ENCODE data around the gene SLC35B2. TPM values are rescaled to one million over a fixed set of nuclear protein-coding genes. Genes with fewer than 3 reads are reported as not detected.

Gene SLC35B2
- total and polyA plus RNA-seq, 10 of the 15 experiments (the other 5 are each of a cell fraction or from before 2014, with no cell fraction given) = 11.3 to 45.4 (median 33.8) TPM

- DNase-seq (ENCODE audit: low read depth, low spot score) (no peak), FAIRE-seq (no peak), ATAC-seq (no peak)
- ChIA-PET SMC1A (ENCODE audit: uncharacterized antibody, unreplicated experiment) (interaction anchor here (0.6 to 4.2 kb wide), 7 partner anchors 8 to 72 kb away, joined by 3 to 25 read pairs (median 3); partner anchors contain the start of gene SLC35B2), CTCF (interaction anchor here (1.2 to 7.7 kb wide), 6 partner anchors 8 to 155 kb away, joined by 3 to 39 read pairs (median 27); partner anchors contain the start of genes SLC29A1 and SLC35B2), RAD21 (ENCODE audit: unreplicated experiment) (interaction anchor here (0.6 to 1.4 kb wide), 3 partner anchors 14 to 190 kb away, joined by 3 to 6 read pairs (median 3); no protein-coding TSS in a partner anchor), POLR2A (interaction anchor here (0.5 to 6.3 kb wide), 4 partner anchors 9 to 27 kb away, joined by 5 to 131 read pairs (median 34); partner anchors contain the start of genes SLC29A1 and SLC35B2)
- in situ Hi-C loops (cut with MboI) = no loop called here
- intact Hi-C loops (cut with micrococcal nuclease; ENCODE audit: unreplicated experiment) = no loop called here
- peaks cover 7% of the 10 kb centered on the region; the same call in 1 of the 2 replicates for H3K4me1 ChIP-seq (ENCODE audit: control insufficient read depth, insufficient read depth, low read length)
- H3K4me3 ChIP-seq = peak overlapping the region; percentile 95
- H3K9ac ChIP-seq (ENCODE audit: control insufficient read depth, insufficient read depth, low read length) = peak overlapping the region; percentile 100
- H2AFZ ChIP-seq (ENCODE audit: control insufficient read depth, low read depth, low read length) = no peak overlapping the region
- peaks cover 11% of the 10 kb centered on the region; the same call in 1 of the 2 replicates for H4K20me1 ChIP-seq (ENCODE audit: control insufficient read depth, insufficient read depth)
- no peak for TF ChIP-seq ELK1 (IDR thresholded peaks at IDR 0.05; ENCODE audit: low read depth, low read length)
- TF ChIP-seq POLR2A (IDR thresholded peaks at IDR 0.05; ENCODE audit: low read depth, low read length) = no peak
- TF ChIP-seq SPI1 (IDR thresholded peaks at IDR 0.05; ENCODE audit: borderline replicate concordance, insufficient read depth, low read depth, low read length) = no peak
- no peak for TF ChIP-seq IKZF2 (IDR thresholded peaks at IDR 0.05)
- no peaks in the 10 kb centered on the region for H3K27me3 ChIP-seq (replicated peaks in 1 of 2; ENCODE audit: control insufficient read depth in 2 of 2, insufficient read depth in 2 of 2, low read length in 1 of 2)
- no TSS peak for BruUV-seq (replicated peaks)
- peak overlapping the region; percentile 58 for H3K4me2 ChIP-seq (ENCODE audit: control insufficient read depth, insufficient read depth)
- no peaks in the 10 kb centered on the region for H3K9me3 ChIP-seq (replicated peaks; ENCODE audit: control insufficient read depth, insufficient read depth, low read length)
- H3K79me2 ChIP-seq (ENCODE audit: control insufficient read depth, insufficient read depth, low read length) = peaks cover 69% of the 10 kb centered on the region
- H3K27ac ChIP-seq (ENCODE audit: control insufficient read depth, insufficient read depth) = peak overlapping the region; percentile 96; the same call in 1 of the 2 replicates
- peaks cover 26 to 44% of the 10 kb centered on the region in 2 experiments for H3K36me3 ChIP-seq (ENCODE audit: control insufficient read depth in 2 of 2, insufficient read depth in 2 of 2, low read length in 1 of 2)
- WGBS (ENCODE audit: insufficient coverage, insufficient replicate concordance, low lambda C conversion rate, missing lambda C conversion rate) = 6% methylated on average over 1 of the region's 1 CpG
These were observed 8.7 kb downstream of the SLC35B2 start for GRCh38 chr6:44248579-44248978.

Data from GM12878 (cell line).